ENCODE results near the gene MOB3C.

- TF ChIP-seq TARDBP (IDR thresholded peaks at IDR 0.05; ENCODE audit: borderline replicate concordance) (no peak), POLR2AphosphoS5 (IDR thresholded peaks at IDR 0.05; ENCODE audit: low read length) (no peak), POLR2A (IDR thresholded peaks at IDR 0.05; ENCODE audit: low read depth, low read length) (no peak), CTCF (IDR thresholded peaks at IDR 0.05 in 2 of 3, conservative IDR thresholded peaks at IDR 0.05 in 1 of 3; ENCODE audit: control insufficient read depth in 2 of 3, extremely low read depth in 1 of 3, insufficient read depth in 1 of 3, low read depth in 3 of 3, low read length in 3 of 3) (no peak), EP300 (IDR thresholded peaks at IDR 0.05; ENCODE audit: borderline replicate concordance in 1 of 2, control insufficient read depth in 1 of 2, low read depth in 2 of 2, low read length in 2 of 2) (no peak), SIX5 (IDR thresholded peaks at IDR 0.05; ENCODE audit: low read depth, low read length, severe bottlenecking) (no peak), POU2F2 (IDR thresholded peaks at IDR 0.05; ENCODE audit: borderline replicate concordance, low read depth, low read length) (no peak)
Observed at GRCh38 chr1:46599059-46599970, 17.3 kb downstream of the MOB3C start.
